ENCODE data around the gene AGBL1. TPM values are rescaled to one million over a fixed set of nuclear protein-coding genes. Genes with fewer than 3 reads are reported as not detected.

The AGBL1 gene
- total RNA-seq, 1 experiment from 2014 or later: not detected

DNA sequence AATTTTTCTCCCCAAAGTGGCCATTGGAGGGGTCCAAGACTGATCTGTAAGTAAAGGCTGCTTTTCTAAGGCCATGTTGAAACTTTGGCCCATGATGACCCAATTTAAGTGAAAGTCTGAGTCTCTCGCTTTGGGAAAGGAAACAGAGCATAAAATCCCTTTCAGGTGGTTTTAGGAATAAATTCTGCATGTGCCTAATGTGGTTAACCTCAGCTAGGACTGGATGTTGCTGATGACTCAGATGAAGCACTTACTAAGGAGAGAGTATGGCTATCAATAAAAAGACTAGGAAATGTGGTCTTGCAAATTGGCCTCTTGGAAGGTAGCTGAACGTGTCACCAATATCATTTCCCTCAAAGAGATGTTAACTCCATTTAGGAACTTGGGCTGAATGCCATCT lies 458.5 kb downstream of the AGBL1 start:
- H3K27ac ChIP-seq (ENCODE audit: low read depth, low read length, poor library complexity, severe bottlenecking): no peak overlapping the region
- H3K4me1 ChIP-seq (ENCODE audit: insufficient read depth, low read length, poor library complexity, severe bottlenecking): no peaks in the 10 kb centered on the region
- ChIA-PET POLR2A (ENCODE audit: low non-redundant PET) (no interaction called here), CTCF (no interaction called here)
- BruUV-seq (replicated peaks): no TSS peak
- no peak for TF ChIP-seq EZH2 (IDR thresholded peaks at IDR 0.05; ENCODE audit: borderline replicate concordance, low read depth, low read length, poor library complexity, severe bottlenecking)
- peaks cover 7% of the 10 kb centered on the region for H3K9me3 ChIP-seq (ENCODE audit: low read depth, low read length, poor library complexity, severe bottlenecking)
- H3K4me3 ChIP-seq (ENCODE audit: low read depth, low read length, poor library complexity, severe bottlenecking): no peak overlapping the region
- DNase-seq (ENCODE audit: low spot score): no peak
- no peaks in the 10 kb centered on the region for H3K27me3 ChIP-seq (replicated peaks; ENCODE audit: insufficient read depth, low read depth, low read length, poor library complexity)
- no peaks in the 10 kb centered on the region for H3K36me3 ChIP-seq (ENCODE audit: insufficient read depth, low read length, poor library complexity, severe bottlenecking)
- intact Hi-C loops (cut with micrococcal nuclease; ENCODE audit: unreplicated experiment): no loop called here

DNA sequence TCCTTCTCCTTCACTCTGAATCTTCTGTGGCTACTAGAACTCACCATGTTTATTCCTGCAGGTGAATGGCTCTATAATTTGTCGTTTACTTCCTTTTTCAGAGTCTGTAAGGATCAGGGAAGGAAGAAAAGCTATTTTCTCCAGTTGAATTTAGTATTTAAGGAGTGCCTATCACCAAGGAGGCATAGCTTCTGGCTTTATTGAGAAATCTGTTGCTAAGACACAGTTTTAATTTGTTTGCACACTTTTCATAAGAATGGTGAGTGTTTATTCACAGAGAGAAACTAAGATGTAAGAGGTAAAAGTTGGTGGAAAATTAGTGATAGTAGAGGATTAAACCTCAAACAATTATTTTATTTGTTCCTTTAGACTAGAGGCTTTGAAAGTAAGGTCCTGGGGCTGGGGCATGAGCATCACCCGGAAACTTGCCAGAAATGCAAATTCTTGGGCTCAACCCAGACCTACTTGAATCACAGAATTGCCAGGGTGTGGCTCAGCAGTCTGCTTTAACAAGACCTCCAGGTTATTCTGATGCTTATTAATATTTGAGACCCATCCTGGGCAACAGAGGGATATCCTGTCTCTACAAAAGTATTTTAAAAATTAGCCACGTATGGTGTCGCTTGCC lies 461.3 kb downstream of the AGBL1 start:
- Histone ChIP-seq H3K27me3 (replicated peaks; ENCODE audit: insufficient read depth, low read depth, low read length, poor library complexity) (no peaks in the 10 kb centered on the region), H3K36me3 (ENCODE audit: insufficient read depth, low read length, poor library complexity, severe bottlenecking) (no peaks in the 10 kb centered on the region), H3K27ac (ENCODE audit: low read depth, low read length, poor library complexity, severe bottlenecking) (no peak overlapping the region), H3K4me3 (ENCODE audit: low read depth, low read length, poor library complexity, severe bottlenecking) (no peak overlapping the region), H3K4me1 (ENCODE audit: insufficient read depth, low read length, poor library complexity, severe bottlenecking) (no peaks in the 10 kb centered on the region), H3K9me3 (ENCODE audit: low read depth, low read length, poor library complexity, severe bottlenecking) (peaks cover 7% of the 10 kb centered on the region)
- TF ChIP-seq, protein P1, sequence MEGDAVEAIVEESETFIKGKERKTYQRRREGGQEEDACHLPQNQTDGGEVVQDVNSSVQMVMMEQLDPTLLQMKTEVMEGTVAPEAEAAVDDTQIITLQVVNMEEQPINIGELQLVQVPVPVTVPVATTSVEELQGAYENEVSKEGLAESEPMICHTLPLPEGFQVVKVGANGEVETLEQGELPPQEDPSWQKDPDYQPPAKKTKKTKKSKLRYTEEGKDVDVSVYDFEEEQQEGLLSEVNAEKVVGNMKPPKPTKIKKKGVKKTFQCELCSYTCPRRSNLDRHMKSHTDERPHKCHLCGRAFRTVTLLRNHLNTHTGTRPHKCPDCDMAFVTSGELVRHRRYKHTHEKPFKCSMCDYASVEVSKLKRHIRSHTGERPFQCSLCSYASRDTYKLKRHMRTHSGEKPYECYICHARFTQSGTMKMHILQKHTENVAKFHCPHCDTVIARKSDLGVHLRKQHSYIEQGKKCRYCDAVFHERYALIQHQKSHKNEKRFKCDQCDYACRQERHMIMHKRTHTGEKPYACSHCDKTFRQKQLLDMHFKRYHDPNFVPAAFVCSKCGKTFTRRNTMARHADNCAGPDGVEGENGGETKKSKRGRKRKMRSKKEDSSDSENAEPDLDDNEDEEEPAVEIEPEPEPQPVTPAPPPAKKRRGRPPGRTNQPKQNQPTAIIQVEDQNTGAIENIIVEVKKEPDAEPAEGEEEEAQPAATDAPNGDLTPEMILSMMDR (conservative IDR thresholded peaks at IDR 0.05; ENCODE audit: low read depth, low read length): no peak
- TF ChIP-seq EZH2 (IDR thresholded peaks at IDR 0.05; ENCODE audit: borderline replicate concordance, low read depth, low read length, poor library complexity, severe bottlenecking): no peak
- no peak for DNase-seq (ENCODE audit: low spot score)
- no TSS peak for BruUV-seq (replicated peaks)
- ChIA-PET CTCF (no interaction called here), POLR2A (ENCODE audit: low non-redundant PET) (no interaction called here)
- intact Hi-C loops (cut with micrococcal nuclease; ENCODE audit: unreplicated experiment): no loop called here

DNA sequence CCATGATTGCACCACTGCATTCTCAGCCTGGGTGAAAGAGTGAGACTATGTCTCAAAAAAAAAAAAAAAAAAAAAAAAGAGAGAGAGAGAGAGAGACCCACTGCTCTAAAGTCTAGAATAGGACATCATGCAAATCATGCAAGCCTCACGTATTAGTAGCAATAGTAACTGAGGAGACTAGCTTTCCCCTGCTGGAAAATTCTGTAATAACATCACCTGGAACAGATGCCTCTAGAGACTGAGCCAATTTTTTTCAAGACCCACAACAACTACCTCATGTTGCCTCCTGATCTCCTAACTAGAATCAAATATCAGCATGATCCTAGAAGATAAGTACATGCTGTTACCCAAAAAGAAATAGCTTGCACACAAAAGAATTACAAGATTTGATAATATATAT lies 461.9 kb downstream of the AGBL1 start:
- Histone ChIP-seq H3K27me3 (replicated peaks; ENCODE audit: insufficient read depth, low read depth, low read length, poor library complexity) (no peaks in the 10 kb centered on the region), H3K4me1 (ENCODE audit: insufficient read depth, low read length, poor library complexity, severe bottlenecking) (no peaks in the 10 kb centered on the region), H3K9me3 (ENCODE audit: low read depth, low read length, poor library complexity, severe bottlenecking) (peaks cover 7% of the 10 kb centered on the region), H3K27ac (ENCODE audit: low read depth, low read length, poor library complexity, severe bottlenecking) (no peak overlapping the region), H3K4me3 (ENCODE audit: low read depth, low read length, poor library complexity, severe bottlenecking) (no peak overlapping the region), H3K36me3 (ENCODE audit: insufficient read depth, low read length, poor library complexity, severe bottlenecking) (no peaks in the 10 kb centered on the region)
- no peak for TF ChIP-seq EZH2 (IDR thresholded peaks at IDR 0.05; ENCODE audit: borderline replicate concordance, low read depth, low read length, poor library complexity, severe bottlenecking)
- TF ChIP-seq, protein P1 (conservative IDR thresholded peaks at IDR 0.05; ENCODE audit: low read depth, low read length): no peak
- POLR2A ChIA-PET (ENCODE audit: low non-redundant PET): no interaction called here
- BruUV-seq (replicated peaks): no TSS peak
- intact Hi-C loops (cut with micrococcal nuclease; ENCODE audit: unreplicated experiment): no loop called here
- CTCF ChIA-PET: no interaction called here
- DNase-seq (ENCODE audit: low spot score): no peak

DNA sequence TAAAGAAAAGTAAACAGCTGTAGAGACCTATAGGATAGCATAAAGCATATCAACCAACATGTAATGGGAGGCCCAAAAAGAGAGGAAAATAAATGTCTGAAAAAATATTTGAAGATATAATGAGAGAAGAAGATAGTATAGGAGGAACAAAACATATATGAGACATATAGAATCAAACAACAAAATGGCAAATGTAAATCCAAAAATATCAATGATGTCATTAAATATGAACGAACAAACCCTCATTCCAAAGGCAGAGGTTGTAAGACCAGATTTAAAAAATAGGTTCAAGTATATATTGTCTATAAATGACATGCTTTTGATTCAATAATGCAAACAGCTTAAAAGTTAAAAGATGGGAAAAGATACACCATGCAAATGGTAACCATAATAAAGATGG lies 470.4 kb downstream of the AGBL1 start:
- no peak overlapping the region for H3K4me3 ChIP-seq (ENCODE audit: low read depth, low read length, poor library complexity, severe bottlenecking)
- BruUV-seq (replicated peaks): no TSS peak
- H3K27me3 ChIP-seq (replicated peaks; ENCODE audit: insufficient read depth, low read depth, low read length, poor library complexity): no peaks in the 10 kb centered on the region
- POLR2A ChIA-PET (ENCODE audit: low non-redundant PET): no interaction called here
- no peak overlapping the region for H3K27ac ChIP-seq (ENCODE audit: low read depth, low read length, poor library complexity, severe bottlenecking)
- TF ChIP-seq EZH2 (IDR thresholded peaks at IDR 0.05; ENCODE audit: borderline replicate concordance, low read depth, low read length, poor library complexity, severe bottlenecking): no peak
- TF ChIP-seq, protein P1 (conservative IDR thresholded peaks at IDR 0.05; ENCODE audit: low read depth, low read length): no peak
- peaks cover 9% of the 10 kb centered on the region for H3K9me3 ChIP-seq (ENCODE audit: low read depth, low read length, poor library complexity, severe bottlenecking)
- CTCF ChIA-PET: no interaction called here
- H3K36me3 ChIP-seq (ENCODE audit: insufficient read depth, low read length, poor library complexity, severe bottlenecking): no peaks in the 10 kb centered on the region
- H3K4me1 ChIP-seq (ENCODE audit: insufficient read depth, low read length, poor library complexity, severe bottlenecking): no peaks in the 10 kb centered on the region
- no peak for DNase-seq (ENCODE audit: low spot score)
- intact Hi-C loops (cut with micrococcal nuclease; ENCODE audit: unreplicated experiment): no loop called here
